H9 (cell line): ENCODE data around the gene ITPR2. TPM values are rescaled to one million over a fixed set of nuclear protein-coding genes. Genes with fewer than 3 reads are reported as not detected.

Experiments
- DNase-seq: peaks from one replicate; pipeline ENCODE4 v3.0.0-alpha.2; 2017
- H2AFZ ChIP-seq: one replicate; pipeline ENCODE4 v1.6.1; 2013; ENCODE audit warnings: mild to moderate bottlenecking, low read length, control low read depth, moderate library complexity
- H2AK5ac ChIP-seq: 2 replicates; pipeline ENCODE4 v1.6.1; 2013; ENCODE audit warnings: low read length, control low read depth, mixed read lengths; ENCODE audit not compliant: insufficient read length
- H2BK120ac ChIP-seq: one replicate; pipeline ENCODE4 v1.6.1; 2013; ENCODE audit warnings: low read depth, mild to moderate bottlenecking, low read length, control low read depth, inconsistent platforms; ENCODE audit not compliant: poor library complexity, severe bottlenecking
- H2BK12ac ChIP-seq: 2 replicates; pipeline ENCODE4 v1.6.1; 2013; ENCODE audit warnings: low read length, control low read depth, mixed read lengths, low read depth; ENCODE audit not compliant: insufficient read length
- H2BK15ac ChIP-seq: 2 replicates; pipeline ENCODE4 v1.6.1; 2013; ENCODE audit warnings: low read depth, low read length, control low read depth
- H2BK20ac ChIP-seq: one replicate; pipeline ENCODE4 v1.6.1; 2013; ENCODE audit warnings: low read depth, mild to moderate bottlenecking, low read length, control low read depth, inconsistent platforms; ENCODE audit not compliant: poor library complexity, severe bottlenecking
- H2BK5ac ChIP-seq: 2 replicates; pipeline ENCODE4 v1.6.1; 2013; ENCODE audit warnings: low read length, control low read depth, mixed read lengths; ENCODE audit not compliant: insufficient read length
- H3K14ac ChIP-seq: 2 replicates; pipeline ENCODE4 v1.6.1; 2013; ENCODE audit warnings: low read length, control low read depth; ENCODE audit not compliant: insufficient read depth
- H3K18ac ChIP-seq: 2 replicates; pipeline ENCODE4 v1.6.1; 2013; ENCODE audit warnings: low read depth, mild to moderate bottlenecking, mixed read lengths, low read length, control low read depth; ENCODE audit not compliant: insufficient read length
- H3K23ac ChIP-seq: 2 replicates; pipeline ENCODE4 v1.6.1; 2013; ENCODE audit warnings: low read length, control low read depth, mixed read lengths, low read depth; ENCODE audit not compliant: insufficient read length
- H3K23me2 ChIP-seq: 2 replicates; pipeline ENCODE4 v1.6.1; 2013; ENCODE audit warnings: low read depth, mild to moderate bottlenecking, mixed read lengths, low read length, control low read depth; ENCODE audit not compliant: insufficient read length, poor library complexity, severe bottlenecking
- H3K27ac ChIP-seq: 2 replicates; pipeline ENCODE4 v1.5.1; 2013; ENCODE audit warnings: low read length, control low read depth, mixed read lengths, low read depth; ENCODE audit not compliant: insufficient read length
- H3K27me3 ChIP-seq: 2 replicates; pipeline ENCODE4 v1.6.1; 2013; ENCODE audit warnings: low read length, control low read depth, inconsistent platforms; ENCODE audit not compliant: insufficient read depth
- H3K4ac ChIP-seq: 2 replicates; pipeline ENCODE4 v1.6.1; 2013; ENCODE audit warnings: low read depth, mild to moderate bottlenecking, control low read depth, inconsistent platforms, low read length, moderate library complexity
- H3K4me1 ChIP-seq: 2 replicates; pipeline ENCODE4 v1.6.1; 2013; ENCODE audit warnings: low read length, control low read depth, inconsistent platforms; ENCODE audit not compliant: insufficient read depth
- H3K4me2 ChIP-seq: 2 replicates; pipeline ENCODE4 v1.6.1; 2013; ENCODE audit warnings: low read length, control low read depth, mixed read lengths; ENCODE audit not compliant: insufficient read length, insufficient read depth
- H3K56ac ChIP-seq: 2 replicates; pipeline ENCODE4 v1.6.1; 2013; ENCODE audit warnings: low read depth, mild to moderate bottlenecking, mixed read lengths, low read length, control low read depth; ENCODE audit not compliant: insufficient read length
- H3K79me1 ChIP-seq: 2 replicates; pipeline ENCODE4 v1.6.1; 2013; ENCODE audit warnings: low read depth, mild to moderate bottlenecking, moderate library complexity, low read length, control low read depth, inconsistent platforms; ENCODE audit not compliant: insufficient read depth, poor library complexity, severe bottlenecking
- H3K79me2 ChIP-seq: 2 replicates; pipeline ENCODE4 v1.6.1; 2013; ENCODE audit warnings: low read length, control low read depth, inconsistent platforms; ENCODE audit not compliant: insufficient read depth
- H3K9ac ChIP-seq: 2 replicates; pipeline ENCODE4 v1.6.1; 2013; ENCODE audit warnings: low read length, control low read depth, mixed read lengths; ENCODE audit not compliant: insufficient read length; ENCODE audit errors: extremely low read depth
- H3K9me3 ChIP-seq: one replicate; pipeline ENCODE4 v1.6.1; 2013; ENCODE audit warnings: low read depth, low read length, inconsistent platforms; ENCODE audit not compliant: control insufficient read depth
- H3T11ph ChIP-seq: one replicate; pipeline ENCODE4 v1.6.1; 2013; ENCODE audit warnings: mild to moderate bottlenecking, low read length, control low read depth, inconsistent platforms
- H4K20me1 ChIP-seq: one replicate; pipeline ENCODE4 v1.6.1; 2013; ENCODE audit not compliant: control insufficient read depth, insufficient read length, insufficient read depth
- H4K5ac ChIP-seq: 2 replicates; pipeline ENCODE4 v1.6.1; 2013; ENCODE audit warnings: low read depth, mild to moderate bottlenecking, mixed read lengths, low read length, control low read depth; ENCODE audit not compliant: insufficient read length
- H4K8ac ChIP-seq: replicated peaks from 2 replicates; pipeline ENCODE4 v1.6.1; 2013; ENCODE audit warnings: low read length, control low read depth, mixed read lengths, low read depth; ENCODE audit not compliant: insufficient read length
- H4K91ac ChIP-seq: 2 replicates; pipeline ENCODE4 v1.6.1; 2013; ENCODE audit warnings: low read depth, mild to moderate bottlenecking, moderate library complexity, mixed read lengths, low read length, control low read depth; ENCODE audit not compliant: insufficient read length
- H3K27ac Mint-ChIP-seq, 3 experiments: 2 replicates in 2 of 3; 3 replicates in 1 of 3; pipeline ENCODE4 v1.8.0; 2020 to 2021; ENCODE audit warnings: mixed read lengths in 3 of 3, mild to moderate bottlenecking in 1 of 3, moderate library complexity in 1 of 3
- H3K27me3 Mint-ChIP-seq: 2 replicates; pipeline ENCODE4 v1.8.0; 2021; ENCODE audit warnings: low read depth, mild to moderate bottlenecking, moderate library complexity, mixed read lengths
- H3K36me3 Mint-ChIP-seq, 3 experiments: 2 replicates in 2 of 3; 3 replicates in 1 of 3; pipeline ENCODE4 v1.8.0; 2020 to 2021; ENCODE audit warnings: low read depth in 3 of 3, mixed read lengths in 3 of 3; ENCODE audit not compliant: insufficient read depth in 1 of 3
- H3K4me1 Mint-ChIP-seq, 2 experiments: 2 replicates each; pipeline ENCODE4 v1.8.0; 2020; ENCODE audit warnings: mixed read lengths in 2 of 2
- H3K4me3 Mint-ChIP-seq, 2 experiments: 2 replicates in 1 of 2; 3 replicates in 1 of 2; pipeline ENCODE4 v1.8.0; 2020 to 2021; ENCODE audit warnings: mild to moderate bottlenecking in 2 of 2, mixed read lengths in 2 of 2, moderate library complexity in 1 of 2
- H3K9me3 Mint-ChIP-seq, 2 experiments: 2 replicates in 1 of 2; 3 replicates in 1 of 2; pipeline ENCODE4 v1.8.0; 2020; ENCODE audit warnings: mild to moderate bottlenecking in 2 of 2, mixed read lengths in 2 of 2, moderate library complexity in 1 of 2
- WGBS: extraction: QIAGEN DNeasy Blood & Tissue Kit; methylation state at CpG from one replicate; pipeline ENCODE4 v1.1.7; 2013; ENCODE audit warnings: missing lambda C conversion rate, low lambda C conversion rate, mixed read lengths; ENCODE audit not compliant: insufficient read length; ENCODE audit errors: extremely low coverage; 5-methylcytosine and 5-hydroxymethylcytosine counted together
- total RNA-seq: library from RNA; stranded (reverse); gene quantifications from 2 replicates; pipeline ENCODE4 v1.2.1, GENCODE V29; 2021
- TF ChIP-seq, protein P1 (sequence below): fragments of 200-600 bp; sonication (generic); conservative IDR thresholded peaks from 3 replicates; pipeline ENCODE4 v1.8.0; 2021; ENCODE audit warnings: antibody characterized with exemption, mild to moderate bottlenecking

The ITPR2 gene
- total RNA-seq, 1 experiment from 2014 or later = 14.8 TPM

DNA sequence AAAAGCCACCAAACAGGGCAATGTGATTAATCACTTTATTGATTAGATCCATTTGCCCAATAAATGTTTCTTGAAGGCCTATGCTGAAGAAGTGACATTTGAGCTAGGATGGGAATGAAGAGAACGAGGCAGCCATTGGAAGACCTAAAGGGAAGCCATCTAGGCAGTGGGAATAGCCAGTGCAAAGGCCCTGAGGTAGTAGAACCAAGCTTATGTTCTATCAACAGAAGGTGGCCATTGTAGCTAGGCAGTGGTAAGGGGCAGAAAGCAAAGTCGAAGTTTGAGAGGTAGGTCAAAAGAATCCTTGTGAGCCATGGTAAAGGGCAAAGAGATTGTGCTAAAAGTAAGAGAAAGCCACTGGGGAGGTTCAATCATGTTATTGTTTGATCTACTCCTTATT, 173.1 kb downstream of the ITPR2 start:
- TF ChIP-seq, protein P1, sequence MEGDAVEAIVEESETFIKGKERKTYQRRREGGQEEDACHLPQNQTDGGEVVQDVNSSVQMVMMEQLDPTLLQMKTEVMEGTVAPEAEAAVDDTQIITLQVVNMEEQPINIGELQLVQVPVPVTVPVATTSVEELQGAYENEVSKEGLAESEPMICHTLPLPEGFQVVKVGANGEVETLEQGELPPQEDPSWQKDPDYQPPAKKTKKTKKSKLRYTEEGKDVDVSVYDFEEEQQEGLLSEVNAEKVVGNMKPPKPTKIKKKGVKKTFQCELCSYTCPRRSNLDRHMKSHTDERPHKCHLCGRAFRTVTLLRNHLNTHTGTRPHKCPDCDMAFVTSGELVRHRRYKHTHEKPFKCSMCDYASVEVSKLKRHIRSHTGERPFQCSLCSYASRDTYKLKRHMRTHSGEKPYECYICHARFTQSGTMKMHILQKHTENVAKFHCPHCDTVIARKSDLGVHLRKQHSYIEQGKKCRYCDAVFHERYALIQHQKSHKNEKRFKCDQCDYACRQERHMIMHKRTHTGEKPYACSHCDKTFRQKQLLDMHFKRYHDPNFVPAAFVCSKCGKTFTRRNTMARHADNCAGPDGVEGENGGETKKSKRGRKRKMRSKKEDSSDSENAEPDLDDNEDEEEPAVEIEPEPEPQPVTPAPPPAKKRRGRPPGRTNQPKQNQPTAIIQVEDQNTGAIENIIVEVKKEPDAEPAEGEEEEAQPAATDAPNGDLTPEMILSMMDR = no peak
- Histone ChIP-seq H4K5ac (no peak overlapping the region), H4K91ac (no peak overlapping the region), H4K8ac (no peak overlapping the region), H3K4ac (no peak overlapping the region), H3K23ac (no peak overlapping the region), H3K14ac (no peak overlapping the region), H4K20me1 (no peaks in the 10 kb centered on the region), H2AFZ (no peak overlapping the region), H2AK5ac (no peak overlapping the region), H2BK5ac (no peak overlapping the region), H3K79me1 (no peaks in the 10 kb centered on the region), H3K9ac (no peak overlapping the region), H2BK12ac (no peak overlapping the region), H3K79me2 (no peaks in the 10 kb centered on the region), H3T11ph (no peak overlapping the region), H3K4me1 (no peaks in the 10 kb centered on the region), H2BK15ac (no peak overlapping the region), H3K9me3 (no peaks in the 10 kb centered on the region), H3K27me3 (no peaks in the 10 kb centered on the region), H2BK120ac (no peak overlapping the region), H2BK20ac (no peak overlapping the region), H3K23me2 (no peaks in the 10 kb centered on the region), H3K18ac (no peak overlapping the region), H3K4me2 (no peak overlapping the region), H3K27ac (no peak overlapping the region), H3K56ac (no peak overlapping the region)
- WGBS = no CpG with 5 or more reads among the region's 2 CpGs
- Mint-ChIP-seq H3K9me3 (no peaks in the 10 kb centered on the region), H3K36me3 (peaks cover 19 to 32% (median 32%) of the 10 kb centered on the region in 3 experiments; a peak in 6 of 7 replicates), H3K27me3 (no peaks in the 10 kb centered on the region), H3K4me1 (peaks cover 3 to 6% of the 10 kb centered on the region in 2 experiments), H3K27ac (no peak overlapping the region; a peak in 1 of 7 replicates), H3K4me3 (no peak overlapping the region)
- no peak for DNase-seq
